RPMI7951 (cell line): Measurements from ENCODE around the gene MAD1L1. TPM values are rescaled to one million over a fixed set of nuclear protein-coding genes. Genes with fewer than 3 reads are reported as not detected.
A peak's percentile ranks its signal among the peaks of the same experiment; 100 is the strongest.
"Not testable (repeated sequence)": the region's sequence is repeated elsewhere in the genome, so short reads cannot be mapped to it uniquely, and the experiment has no call there.

Experiments
- DNase-seq: peaks from one replicate; pipeline ENCODE4 v3.0.0-alpha.2; 2012; ENCODE audit warnings: low read depth
- total RNA-seq: library from RNA; depleted of rRNA; stranded (reverse); fragments of >200 nt; shearing (Covaris generic); gene quantifications from 2 replicates; pipeline ENCODE4 v1.2.3, GENCODE V29; 2014; rRNA removed

The MAD1L1 gene
- 133 and 165 TPM in 2 replicates for total RNA-seq

DNA sequence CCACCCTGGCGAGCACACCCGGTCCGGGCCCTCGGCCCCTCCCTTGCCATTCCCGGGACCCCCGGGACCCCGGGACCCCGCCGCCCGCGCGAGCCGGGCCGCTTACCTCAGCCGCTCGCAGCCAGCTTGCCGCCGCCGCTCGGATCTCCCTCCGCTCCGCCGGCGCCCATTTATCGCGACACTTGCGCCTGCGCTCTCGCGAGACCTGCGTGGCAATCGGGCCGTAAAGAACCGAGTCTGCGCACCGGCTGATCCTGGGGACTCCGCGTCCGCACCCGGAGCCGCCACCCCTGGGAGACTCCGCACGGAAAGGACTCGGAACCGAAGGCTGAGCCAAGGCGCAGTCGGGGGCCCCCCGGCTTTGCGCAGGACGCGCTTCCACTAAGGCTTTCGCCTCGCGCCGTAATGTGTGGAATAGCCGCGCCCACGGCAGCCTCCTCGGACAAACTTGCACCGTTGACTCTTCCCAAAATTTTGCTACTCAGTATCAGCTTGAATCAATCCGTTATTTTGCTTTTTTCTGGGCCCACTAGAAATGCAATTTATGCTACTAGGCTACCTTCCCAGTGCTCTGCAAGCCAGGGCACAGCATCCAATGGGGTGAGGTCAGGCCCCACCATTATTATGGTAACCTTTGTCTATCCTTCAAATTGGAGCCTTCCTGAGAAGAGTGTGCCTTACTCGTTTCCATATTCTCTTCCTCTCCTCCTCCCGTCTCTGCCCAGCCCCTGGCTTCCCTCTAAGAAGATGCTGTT is at the start of gene MAD1L1:
MAD1L1 (minus strand) TSS at position 180 of the 755 bp plus-strand sequence. CDS start 2,812 bp downstream, outside the sequence.
- peak; percentile 94 for DNase-seq

DNA sequence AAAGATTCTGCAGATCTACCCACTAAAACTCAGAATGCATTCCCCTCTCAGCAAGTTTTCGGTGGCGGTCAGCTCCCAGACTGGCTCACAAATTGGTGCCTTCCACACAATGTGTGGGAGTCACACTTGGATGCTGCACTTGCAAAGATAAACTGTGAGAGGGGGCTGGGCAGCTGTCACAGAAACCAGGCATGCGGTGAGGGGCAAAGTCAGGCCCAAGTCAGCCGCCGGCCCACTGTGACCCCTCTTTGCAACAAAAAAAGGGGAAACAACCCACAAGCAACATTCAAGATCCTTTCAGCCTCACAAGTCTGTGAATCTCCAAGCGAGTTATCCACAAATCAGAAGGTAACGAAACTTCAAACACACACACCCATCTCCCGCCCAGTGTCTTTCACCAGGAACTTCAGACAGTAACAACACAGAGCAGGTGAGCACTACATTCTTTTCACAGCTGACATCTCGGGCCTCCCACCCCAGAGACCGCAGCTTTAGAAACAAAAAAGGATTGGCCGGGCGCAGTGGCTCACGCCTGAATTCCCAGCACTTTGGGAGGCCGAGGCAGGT is 49.5 kb upstream of the MAD1L1 start:
- no peak for DNase-seq

DNA sequence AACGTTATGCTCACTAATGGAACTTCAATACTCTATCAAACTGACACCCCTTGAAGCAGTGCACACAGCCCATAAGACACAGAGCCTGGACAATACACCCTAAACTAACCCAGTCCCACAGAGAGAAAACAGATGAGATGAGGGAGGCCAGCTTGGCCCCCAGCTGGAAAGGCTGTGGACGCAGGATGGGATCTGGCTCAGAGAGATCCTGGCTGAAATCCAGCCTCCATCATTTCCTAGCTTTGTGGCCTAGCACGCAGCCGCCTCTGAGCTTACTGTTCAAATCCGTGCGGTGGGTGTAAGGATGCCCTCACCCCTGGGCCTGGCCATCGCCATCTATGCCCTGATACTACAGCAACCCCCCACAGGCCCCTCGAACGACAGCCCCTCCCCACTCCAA is 48.8 kb upstream of the MAD1L1 start:
- no peak for DNase-seq

DNA sequence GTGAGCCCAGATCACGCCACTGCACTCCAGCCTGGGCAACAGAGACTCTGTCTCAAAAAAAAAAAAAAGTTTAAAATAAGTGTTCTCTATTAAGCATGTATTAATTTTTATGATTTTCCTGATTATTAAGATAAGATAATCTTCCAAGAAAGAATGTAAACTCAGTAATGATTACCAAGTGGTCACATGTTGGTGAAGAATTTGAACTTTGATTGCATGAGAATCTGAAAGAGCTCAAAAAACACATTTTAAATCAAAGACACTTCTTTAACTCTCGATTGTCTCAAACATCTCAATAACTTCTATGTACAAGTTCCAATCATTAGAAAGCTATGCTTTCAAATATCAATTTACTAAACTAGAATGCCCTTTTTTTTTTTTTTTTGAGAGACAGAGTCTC is 47.7 kb upstream of the MAD1L1 start:
- no peak for DNase-seq

DNA sequence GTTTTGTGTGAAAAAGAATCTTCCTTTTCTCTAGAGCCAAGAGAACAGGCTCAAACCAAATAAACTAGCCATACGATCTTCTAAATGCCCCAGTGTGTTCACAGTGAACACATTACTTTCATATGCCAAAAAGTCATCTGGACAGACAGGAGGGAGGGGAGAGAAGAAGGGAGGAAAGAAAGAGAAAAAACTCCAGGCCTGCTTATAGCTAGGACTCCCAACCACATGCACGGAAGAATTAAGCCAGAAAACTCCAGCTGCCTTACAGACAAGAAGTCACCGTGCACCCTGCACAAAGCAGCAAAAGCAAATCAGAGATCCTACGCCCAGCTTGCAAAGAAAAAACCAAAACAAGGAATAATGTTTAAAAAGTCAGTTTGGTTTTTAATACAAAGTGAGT is 47.2 kb upstream of the MAD1L1 start:
- no peak for DNase-seq

DNA sequence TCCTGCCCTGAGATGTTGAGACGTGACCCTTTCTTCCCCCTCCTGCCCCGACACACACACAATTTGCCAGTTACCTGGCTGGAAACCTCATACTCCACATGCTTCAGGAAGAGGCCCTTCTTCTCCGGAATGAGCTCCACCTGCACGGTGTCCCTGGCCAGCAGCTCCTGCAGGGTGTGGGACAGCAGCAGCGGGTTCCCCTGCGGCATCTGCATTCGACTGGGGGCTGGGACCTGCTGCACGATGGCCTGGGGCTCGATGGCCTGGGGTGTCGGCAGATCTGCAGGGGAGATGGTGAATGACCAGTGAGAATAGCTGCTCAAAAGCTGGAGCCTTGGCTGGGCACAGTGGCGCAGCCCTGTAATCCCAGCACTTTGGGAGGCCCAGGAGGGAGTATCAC is 45.3 kb upstream of the MAD1L1 start:
- DNase-seq: no peak

DNA sequence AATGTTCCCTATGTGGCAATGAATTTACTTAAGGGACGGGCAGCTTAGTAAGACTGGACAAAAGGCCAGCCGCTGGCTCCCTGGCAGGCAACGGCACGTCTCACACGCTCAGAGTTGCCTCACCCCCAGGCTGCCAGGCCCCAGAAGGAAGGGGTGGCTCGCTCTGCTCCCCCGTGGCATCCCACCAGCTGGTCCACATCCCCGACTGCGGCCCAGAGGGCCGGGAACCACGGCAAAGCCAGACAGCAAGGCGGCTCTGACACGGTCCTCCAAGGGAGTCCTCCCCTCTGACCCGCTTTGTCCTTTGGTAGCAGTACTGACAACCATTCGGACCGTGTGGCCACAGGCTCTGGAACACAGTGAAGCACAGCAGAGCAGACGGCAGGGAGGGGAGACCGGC is 43.4 kb upstream of the MAD1L1 start:
- DNase-seq: no peak

DNA sequence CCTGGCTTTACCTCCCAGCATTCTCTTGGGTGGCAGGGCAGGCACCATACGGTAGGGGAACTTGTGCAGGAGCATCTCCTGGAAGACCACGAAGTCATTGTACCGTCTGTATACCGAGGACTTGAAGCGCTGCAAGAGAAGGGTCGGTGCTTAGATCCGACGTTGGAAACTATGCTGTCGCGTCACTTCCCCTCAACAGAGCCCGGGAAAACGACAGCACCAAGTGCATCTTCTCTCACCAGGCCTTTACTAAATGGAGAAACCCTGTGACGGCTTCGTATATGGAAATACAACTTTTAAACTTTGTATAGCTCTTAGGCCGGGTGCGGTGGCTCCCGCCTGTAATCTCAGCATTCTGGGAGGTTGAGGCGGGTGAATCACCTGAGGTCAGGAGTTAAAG is 42.4 kb upstream of the MAD1L1 start:
- no peak for DNase-seq

DNA sequence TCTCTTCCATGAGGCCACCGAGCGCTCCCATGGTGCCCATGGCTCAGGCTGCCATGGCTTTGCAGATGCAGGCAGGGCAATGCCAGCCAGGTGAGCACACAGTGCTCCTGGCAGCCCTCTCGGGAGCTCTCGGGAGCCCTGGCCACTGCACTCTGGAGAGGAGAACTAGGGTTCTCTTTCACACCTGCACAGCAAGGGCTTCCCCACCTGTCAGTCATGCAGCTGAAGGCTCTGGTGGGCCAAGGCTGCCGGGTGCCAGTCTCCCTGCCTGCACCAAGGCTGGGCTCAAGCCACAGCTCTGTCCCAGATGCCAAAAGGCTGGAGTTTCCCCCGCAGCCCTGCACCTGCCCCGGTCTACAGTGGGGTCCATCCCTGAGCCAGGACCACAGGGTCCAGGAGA is 41.9 kb upstream of the MAD1L1 start:
- DNase-seq: no peak

DNA sequence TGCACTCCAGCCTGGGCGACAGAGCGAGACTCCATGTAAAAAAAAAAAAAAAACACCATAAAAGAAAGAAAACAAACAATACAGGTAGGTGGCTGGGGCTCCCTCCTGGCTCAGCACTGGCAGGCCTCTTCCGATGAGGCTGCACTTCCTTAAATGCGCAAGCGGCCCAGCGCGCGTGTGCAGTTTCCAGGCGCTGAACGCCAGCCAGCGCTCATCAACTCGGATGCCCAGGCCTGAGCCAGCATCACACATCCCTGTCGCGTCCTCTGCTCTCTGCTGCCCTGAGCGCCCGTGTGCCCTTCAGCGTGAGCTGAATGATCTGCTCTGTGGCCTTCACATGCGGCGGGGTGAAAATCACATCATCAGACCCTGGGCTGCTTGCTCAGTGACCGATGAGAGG is 41.1 kb upstream of the MAD1L1 start:
- no peak for DNase-seq

DNA sequence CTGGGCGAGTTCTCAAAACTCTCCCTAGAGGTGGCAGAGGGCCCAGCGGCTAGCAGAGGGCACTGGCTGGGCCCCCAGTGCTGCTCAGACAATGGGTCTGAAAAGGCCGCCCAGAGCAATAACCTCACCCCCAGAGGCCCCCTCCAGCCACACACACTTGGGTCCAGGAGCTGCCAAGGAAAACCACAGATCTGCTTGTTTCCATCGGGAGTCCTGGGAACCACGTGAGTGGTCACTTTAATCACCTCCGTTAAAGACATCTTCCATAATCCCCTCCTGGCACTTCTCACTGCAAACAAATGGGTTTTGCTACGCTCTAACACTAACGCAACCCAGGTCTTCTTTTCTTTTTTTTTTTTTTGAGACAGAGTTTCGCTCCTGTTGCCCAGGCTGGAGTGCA is 39.3 kb upstream of the MAD1L1 start:
- DNase-seq: no peak

DNA sequence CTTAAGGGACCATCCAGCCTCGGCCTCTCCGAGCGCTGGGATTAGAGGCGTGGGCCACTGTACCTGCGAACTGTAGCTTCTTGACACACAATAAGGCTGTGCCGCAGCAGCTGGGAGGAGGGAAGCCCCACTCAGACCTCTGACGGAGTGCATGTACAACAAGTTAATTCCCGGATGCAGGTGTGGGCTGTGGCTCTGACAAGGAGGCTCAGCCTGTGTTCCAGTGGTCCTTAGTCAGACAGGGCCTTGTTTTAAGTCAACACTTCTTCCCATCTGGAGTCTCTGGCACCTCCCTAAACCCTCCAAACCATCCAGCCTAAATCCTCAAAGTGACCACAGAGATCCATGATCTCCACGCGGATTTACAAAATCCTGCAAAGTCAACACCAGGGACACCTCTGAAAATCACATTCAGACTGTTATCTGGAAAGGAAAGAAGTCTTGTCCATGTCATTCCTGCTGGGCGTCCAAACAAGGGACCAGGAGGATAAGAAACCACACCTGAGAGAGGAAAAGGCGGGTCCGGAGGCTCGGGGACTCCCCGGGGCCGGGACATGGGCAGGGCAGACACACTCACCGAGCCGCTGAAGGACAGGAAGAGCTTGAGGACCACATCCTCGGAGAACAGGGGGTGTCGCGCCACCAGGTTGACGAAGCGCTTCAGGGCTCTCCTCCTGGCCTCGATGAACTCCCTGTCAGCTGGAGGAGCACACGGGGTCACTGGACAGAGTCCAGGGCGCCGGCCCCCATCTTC is 38.7 kb upstream of the MAD1L1 start:
- DNase-seq: no peak

DNA sequence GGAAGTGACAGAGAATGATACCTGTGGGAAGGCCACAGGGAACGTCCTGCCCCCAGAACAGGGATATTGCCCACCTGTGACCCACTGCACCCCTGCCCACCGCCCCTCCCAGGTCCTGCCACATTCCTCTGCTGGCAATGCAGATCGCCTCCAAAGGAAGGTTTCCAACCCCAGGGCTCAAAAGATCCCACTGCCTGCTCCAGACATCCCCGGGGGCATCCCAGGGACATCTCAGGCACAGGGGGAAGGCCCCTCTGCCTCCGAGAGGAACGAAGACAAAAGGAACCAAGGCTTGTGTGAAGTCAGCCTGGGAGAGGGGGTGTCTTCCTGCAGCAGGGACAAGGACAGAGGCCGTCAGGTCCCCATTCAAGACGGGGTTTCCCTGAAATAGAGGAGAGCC is 37.8 kb upstream of the MAD1L1 start:
- DNase-seq: no peak

DNA sequence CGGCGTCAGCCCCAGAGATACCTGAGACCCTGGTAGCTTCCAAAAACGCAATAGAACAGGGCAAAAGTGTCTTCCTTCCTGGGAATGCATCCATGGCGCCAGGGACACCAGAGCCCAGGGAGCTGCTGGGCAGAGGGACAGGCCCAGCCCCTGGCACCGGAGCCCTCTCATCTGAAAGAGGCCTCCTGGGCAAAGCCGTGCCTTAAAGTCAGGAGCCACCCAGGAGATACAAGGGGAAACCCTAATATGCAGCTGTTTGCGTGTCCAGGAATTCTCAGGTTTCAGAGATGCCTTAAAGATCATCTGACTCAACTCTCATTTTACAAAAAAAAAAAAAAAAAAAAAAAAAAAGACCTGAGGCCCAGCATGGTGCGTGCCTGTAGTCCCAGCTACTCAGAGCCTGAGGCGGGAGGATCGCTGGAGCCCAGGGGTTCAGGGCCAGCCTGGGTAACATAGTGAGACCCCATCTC is 37.3 kb upstream of the MAD1L1 start:
- DNase-seq: no peak

DNA sequence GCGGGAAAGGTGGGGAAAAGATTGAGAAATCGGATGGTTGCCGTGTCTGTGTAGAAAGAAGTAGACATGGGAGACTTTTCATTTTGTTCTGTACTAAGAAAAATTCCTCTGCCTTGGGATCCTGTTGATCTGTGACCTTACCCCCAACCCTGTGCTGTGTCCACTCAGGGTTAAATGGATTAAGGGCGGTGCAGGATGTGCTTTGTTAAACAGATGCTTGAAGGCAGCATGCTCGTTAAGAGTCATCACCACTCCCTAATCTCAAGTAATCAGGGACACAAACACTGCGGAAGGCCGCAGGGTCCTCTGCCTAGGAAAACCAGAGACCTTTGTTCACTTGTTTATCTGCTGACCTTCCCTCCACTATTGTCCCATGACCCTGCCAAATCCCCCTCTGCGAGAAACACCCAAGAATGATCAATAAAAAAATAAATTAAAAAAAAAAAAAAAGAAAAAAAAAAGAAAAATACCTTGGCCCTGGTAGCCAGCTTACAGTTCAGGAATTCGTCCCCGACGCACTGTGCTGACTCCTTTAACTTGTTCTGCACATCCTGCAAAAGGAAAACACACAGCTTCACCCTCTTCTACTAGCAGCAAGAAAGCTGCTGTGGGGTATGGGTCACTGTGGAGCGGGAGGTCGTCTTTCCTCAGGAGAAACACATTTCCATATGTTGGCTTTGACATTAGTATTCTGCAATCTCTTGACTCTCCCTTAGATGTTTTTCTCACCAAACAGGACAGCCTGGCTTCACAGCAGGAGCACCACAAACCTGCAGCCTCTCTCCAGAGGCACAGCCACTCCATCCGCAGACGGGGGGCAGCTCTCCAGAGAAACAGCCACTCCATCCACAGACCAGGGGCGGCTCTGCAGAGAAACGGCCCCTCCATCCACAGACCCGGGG is 36.6 kb upstream of the MAD1L1 start:
- DNase-seq: not testable (repeated sequence)

DNA sequence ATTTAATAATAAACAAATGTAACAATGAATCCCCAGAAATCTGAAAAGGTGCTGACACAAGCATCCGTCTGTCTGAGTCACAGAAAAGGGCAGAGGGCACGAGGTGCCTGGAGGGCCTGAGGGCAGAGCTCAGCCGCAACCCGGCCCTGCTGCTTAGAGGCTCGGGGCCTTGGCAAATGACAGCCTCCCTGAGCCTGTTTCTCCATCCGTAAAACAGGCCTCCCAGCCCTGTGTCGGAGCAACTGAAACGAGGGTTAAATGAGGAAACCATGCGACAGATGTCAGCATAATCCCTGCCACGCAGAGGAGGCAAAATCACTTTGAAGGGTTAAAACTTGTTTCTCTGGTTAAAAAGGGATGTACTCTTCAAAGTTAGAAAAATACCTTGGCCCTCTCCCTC is 34.2 kb upstream of the MAD1L1 start:
- DNase-seq: peak; percentile 86

DNA sequence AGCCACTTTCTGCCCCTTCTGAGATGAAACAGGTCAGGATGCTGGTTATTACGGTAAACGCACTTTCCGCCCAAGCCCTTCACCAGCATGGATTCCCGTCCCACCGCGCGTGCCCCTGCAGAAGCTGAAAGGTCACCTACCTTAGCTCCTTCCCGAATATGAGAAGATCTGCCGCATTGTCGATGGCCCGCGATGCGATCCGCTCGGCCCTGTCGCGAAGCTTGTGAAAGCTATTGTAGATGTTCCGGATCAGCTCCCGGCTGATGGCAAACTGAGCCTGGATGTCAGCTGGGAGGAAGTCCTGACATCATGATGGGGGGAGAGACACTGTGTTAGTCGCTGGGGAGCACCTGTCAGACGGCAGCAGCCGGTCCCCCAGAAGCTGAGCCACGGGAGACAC is 31.4 kb upstream of the MAD1L1 start:
- DNase-seq: no peak

DNA sequence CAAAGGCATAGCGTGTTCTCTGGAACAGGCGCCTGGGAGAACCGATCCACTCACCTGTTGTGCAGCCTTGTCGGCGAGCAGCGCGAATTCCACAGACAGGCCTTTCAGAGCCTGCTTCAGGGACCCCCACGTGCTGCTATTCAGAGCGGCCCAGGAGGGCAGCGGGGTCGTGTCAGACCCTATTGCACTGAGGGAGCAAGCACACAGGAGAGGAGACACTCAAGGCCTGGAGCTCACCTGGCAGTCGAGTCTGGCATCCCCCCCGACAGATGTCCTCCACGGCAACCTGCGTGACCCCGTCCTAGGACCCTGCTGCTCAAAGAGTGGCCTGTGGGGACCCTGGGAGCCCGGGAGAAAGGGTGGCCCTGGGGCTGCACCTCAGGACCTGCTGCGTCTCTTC is 30.4 kb upstream of the MAD1L1 start:
- DNase-seq: no peak

DNA sequence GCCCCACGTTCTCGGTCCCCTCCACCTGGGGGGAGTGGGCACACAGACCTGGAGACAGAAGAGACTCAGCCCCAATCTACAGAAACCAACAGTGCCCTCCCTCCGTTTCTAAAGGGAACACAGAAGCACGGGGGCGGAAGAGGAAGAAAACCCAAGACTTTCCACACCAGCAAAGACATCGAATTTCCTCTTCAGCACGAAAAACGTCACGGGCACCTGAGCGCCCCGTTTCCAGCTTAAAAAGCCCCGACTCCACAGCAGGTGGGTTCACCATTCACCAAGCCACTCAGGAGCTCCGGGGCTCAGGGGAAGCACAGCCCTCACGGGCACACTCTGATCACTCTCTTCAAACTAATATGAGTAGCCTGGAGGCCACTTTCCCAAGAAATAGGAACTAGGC is 28.9 kb upstream of the MAD1L1 start:
- no peak for DNase-seq

DNA sequence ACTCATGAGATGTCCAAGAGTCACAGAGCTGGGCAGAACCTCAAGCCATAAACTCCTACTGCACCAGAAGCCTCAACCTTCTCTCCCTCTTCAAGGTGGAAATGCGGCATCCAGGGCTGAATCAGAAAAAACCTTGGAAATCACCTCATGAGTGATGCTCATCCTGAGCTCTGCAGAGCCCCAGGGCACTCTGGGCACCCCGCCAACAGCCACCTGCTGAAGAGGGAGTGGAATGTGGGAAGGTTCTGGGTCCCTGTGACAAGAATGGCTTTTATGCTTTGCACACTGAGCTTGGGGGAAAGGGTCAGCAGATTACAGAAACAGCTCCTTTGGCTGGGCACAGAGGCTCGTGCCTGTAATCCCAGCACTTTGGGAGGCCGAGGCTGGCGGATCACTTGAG is 28.1 kb upstream of the MAD1L1 start:
- DNase-seq: peak; percentile 77

DNA sequence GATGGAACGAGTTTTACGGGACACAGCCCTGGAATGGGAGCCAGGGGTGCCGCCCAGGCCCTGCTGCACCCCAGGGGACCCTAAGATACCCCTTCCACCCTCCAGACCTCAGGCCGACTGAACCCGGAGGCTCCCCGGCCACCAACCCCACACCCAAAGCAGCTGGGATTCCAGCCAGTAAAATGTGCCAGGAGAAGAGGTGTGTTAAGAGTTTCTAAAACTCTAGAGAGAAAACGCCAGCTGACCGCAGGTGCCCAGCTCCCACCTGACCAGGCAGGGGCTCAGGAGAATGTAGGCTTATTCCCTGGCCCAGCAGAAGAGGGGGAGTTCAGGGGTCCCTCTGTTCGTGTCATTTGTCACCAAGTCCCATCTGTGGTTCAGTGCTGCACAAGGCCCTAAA is 26.7 kb upstream of the MAD1L1 start:
- DNase-seq: no peak
